ENCODE results near the gene FRK.

GRCh38 chr6:116015983-116016382 is 44.7 kb downstream of the FRK start:
- TF ChIP-seq CTCF (IDR thresholded peaks at IDR 0.05) (no peak), EZH2 (IDR thresholded peaks at IDR 0.05) (no peak)

Measured in neural progenitor cell (in vitro differentiated cells).